ENCODE results near the gene SPTAN1.

Gene SPTAN1

GRCh38 chr9:128634651-128635262 lies 82.4 kb downstream of the SPTAN1 start:
- no peak overlapping the region for H2AFZ ChIP-seq (ENCODE audit: low read length)
- H3K79me2 ChIP-seq (ENCODE audit: insufficient read depth, low read length) = no peaks in the 10 kb centered on the region
- H3K4me2 ChIP-seq (ENCODE audit: low read length) = no peak overlapping the region
- TF ChIP-seq CTCF (IDR thresholded peaks at IDR 0.05; ENCODE audit: low read length) (no peak), EZH2 (IDR thresholded peaks at IDR 0.05; ENCODE audit: borderline replicate concordance, low read length) (no peak)
- H3K9me3 ChIP-seq (ENCODE audit: low read length) = no peaks in the 10 kb centered on the region
- no peaks in the 10 kb centered on the region for H3K4me1 ChIP-seq (ENCODE audit: insufficient read depth, low read length, severe bottlenecking)
- no peak overlapping the region for H3K27ac ChIP-seq (ENCODE audit: low read depth, low read length, poor library complexity, severe bottlenecking)
- H3K9ac ChIP-seq (ENCODE audit: low read length) = no peak overlapping the region
- H3F3A ChIP-seq (ENCODE audit: insufficient read depth, low read length) = no peaks in the 10 kb centered on the region
- peaks cover 78% of the 10 kb centered on the region for H3K36me3 ChIP-seq (ENCODE audit: insufficient read depth, low read length)
- H3K4me3 ChIP-seq (ENCODE audit: low read depth, low read length, poor library complexity, severe bottlenecking) = no peak overlapping the region
- no peaks in the 10 kb centered on the region for H3K9me2 ChIP-seq (ENCODE audit: low read depth, low read length)
- H4K20me1 ChIP-seq (ENCODE audit: insufficient read depth, low read length) = no peaks in the 10 kb centered on the region
- H3K27me3 ChIP-seq (ENCODE audit: insufficient read depth, low read length) = no peaks in the 10 kb centered on the region

GRCh38 chr9:128635266-128636023 lies 83.1 kb downstream of the SPTAN1 start:
- TF ChIP-seq CTCF (IDR thresholded peaks at IDR 0.05; ENCODE audit: low read length) (peak; percentile 32; the same call in 1 of the 2 replicates), EZH2 (IDR thresholded peaks at IDR 0.05; ENCODE audit: borderline replicate concordance, low read length) (no peak)
- Histone ChIP-seq H3K9me3 (ENCODE audit: low read length) (no peaks in the 10 kb centered on the region), H3K4me2 (ENCODE audit: low read length) (no peak overlapping the region), H3K4me3 (ENCODE audit: low read depth, low read length, poor library complexity, severe bottlenecking) (no peak overlapping the region), H3K79me2 (ENCODE audit: insufficient read depth, low read length) (no peaks in the 10 kb centered on the region), H3K27me3 (ENCODE audit: insufficient read depth, low read length) (no peaks in the 10 kb centered on the region), H3K27ac (ENCODE audit: low read depth, low read length, poor library complexity, severe bottlenecking) (no peak overlapping the region), H4K20me1 (ENCODE audit: insufficient read depth, low read length) (no peaks in the 10 kb centered on the region), H3K9ac (ENCODE audit: low read length) (no peak overlapping the region), H3K9me2 (ENCODE audit: low read depth, low read length) (no peaks in the 10 kb centered on the region), H3K36me3 (ENCODE audit: insufficient read depth, low read length) (peaks cover 75% of the 10 kb centered on the region), H3K4me1 (ENCODE audit: insufficient read depth, low read length, severe bottlenecking) (no peaks in the 10 kb centered on the region), H3F3A (ENCODE audit: insufficient read depth, low read length) (no peaks in the 10 kb centered on the region), H2AFZ (ENCODE audit: low read length) (no peak overlapping the region)

- Histone ChIP-seq H2AFZ (ENCODE audit: low read length) (no peak overlapping the region), H4K20me1 (ENCODE audit: insufficient read depth, low read length) (no peaks in the 10 kb centered on the region), H3K27me3 (ENCODE audit: insufficient read depth, low read length) (no peaks in the 10 kb centered on the region), H3F3A (ENCODE audit: insufficient read depth, low read length) (no peaks in the 10 kb centered on the region), H3K4me3 (ENCODE audit: low read depth, low read length, poor library complexity, severe bottlenecking) (no peak overlapping the region), H3K4me1 (ENCODE audit: insufficient read depth, low read length, severe bottlenecking) (no peaks in the 10 kb centered on the region), H3K36me3 (ENCODE audit: insufficient read depth, low read length) (peaks cover 78% of the 10 kb centered on the region), H3K9ac (ENCODE audit: low read length) (no peak overlapping the region), H3K4me2 (ENCODE audit: low read length) (no peak overlapping the region), H3K9me3 (ENCODE audit: low read length) (no peaks in the 10 kb centered on the region), H3K9me2 (ENCODE audit: low read depth, low read length) (no peaks in the 10 kb centered on the region), H3K79me2 (ENCODE audit: insufficient read depth, low read length) (no peaks in the 10 kb centered on the region), H3K27ac (ENCODE audit: low read depth, low read length, poor library complexity, severe bottlenecking) (no peak overlapping the region)
- TF ChIP-seq CTCF (IDR thresholded peaks at IDR 0.05; ENCODE audit: low read length) (no peak), EZH2 (IDR thresholded peaks at IDR 0.05; ENCODE audit: borderline replicate concordance, low read length) (no peak)
Measured at GRCh38 chr9:128636024-128636390, 83.6 kb downstream of the SPTAN1 start.

Data from OCI-LY1 (cell line).